Measurements from ENCODE around the gene ETS1.

The ETS1 gene, protein sequence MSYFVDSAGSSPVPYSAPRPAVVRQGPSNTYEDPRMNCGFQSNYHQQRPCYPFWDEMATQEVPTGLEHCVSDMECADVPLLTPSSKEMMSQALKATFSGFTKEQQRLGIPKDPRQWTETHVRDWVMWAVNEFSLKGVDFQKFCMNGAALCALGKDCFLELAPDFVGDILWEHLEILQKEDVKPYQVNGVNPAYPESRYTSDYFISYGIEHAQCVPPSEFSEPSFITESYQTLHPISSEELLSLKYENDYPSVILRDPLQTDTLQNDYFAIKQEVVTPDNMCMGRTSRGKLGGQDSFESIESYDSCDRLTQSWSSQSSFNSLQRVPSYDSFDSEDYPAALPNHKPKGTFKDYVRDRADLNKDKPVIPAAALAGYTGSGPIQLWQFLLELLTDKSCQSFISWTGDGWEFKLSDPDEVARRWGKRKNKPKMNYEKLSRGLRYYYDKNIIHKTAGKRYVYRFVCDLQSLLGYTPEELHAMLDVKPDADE

DNA sequence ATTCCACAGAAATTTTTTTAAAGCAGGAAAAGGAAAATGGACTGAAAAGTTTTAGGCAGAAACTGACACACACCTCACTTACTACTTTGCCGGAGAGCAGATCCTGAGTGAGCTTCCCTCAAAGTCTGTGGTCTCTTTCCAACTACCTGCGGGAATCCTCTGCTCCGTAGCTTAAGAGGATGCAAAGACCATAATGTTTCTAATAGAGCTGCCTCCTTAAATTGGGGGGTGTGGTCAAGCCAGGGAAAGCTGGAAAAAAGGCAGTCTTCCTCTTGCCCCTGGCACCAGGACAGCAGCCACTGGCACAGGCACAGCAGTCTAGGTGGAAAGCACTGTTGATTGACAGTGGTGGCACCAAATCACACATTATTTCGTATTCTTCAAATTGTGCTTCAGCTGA lies at the start of gene ETS1:
TSS of gene ETS1 (minus strand) at position 144 of the 400 bp plus-strand sequence. CDS start 14,428 bp downstream, outside the sequence.
- DNase-seq = no peak

DNA sequence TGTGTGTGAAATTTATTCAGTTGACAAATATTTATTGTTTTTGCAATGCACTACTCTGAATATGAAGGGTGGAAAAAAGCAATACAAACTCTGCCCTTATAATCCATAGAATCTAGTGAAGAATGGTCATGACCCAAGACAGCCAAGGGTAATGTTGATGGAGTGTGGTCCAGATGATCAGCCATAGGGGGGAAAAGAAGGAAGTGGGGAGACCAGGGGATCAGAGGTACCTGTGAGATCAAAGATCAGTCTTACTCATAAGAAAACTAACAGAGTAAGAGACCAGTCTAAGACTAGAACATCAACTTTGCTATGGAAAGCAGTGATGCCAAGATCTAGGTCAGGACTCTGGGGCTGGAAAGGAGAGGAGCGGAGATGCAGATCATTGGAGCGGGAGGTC lies 47.0 kb upstream of the ETS1 start:
- no peak for DNase-seq

DNA sequence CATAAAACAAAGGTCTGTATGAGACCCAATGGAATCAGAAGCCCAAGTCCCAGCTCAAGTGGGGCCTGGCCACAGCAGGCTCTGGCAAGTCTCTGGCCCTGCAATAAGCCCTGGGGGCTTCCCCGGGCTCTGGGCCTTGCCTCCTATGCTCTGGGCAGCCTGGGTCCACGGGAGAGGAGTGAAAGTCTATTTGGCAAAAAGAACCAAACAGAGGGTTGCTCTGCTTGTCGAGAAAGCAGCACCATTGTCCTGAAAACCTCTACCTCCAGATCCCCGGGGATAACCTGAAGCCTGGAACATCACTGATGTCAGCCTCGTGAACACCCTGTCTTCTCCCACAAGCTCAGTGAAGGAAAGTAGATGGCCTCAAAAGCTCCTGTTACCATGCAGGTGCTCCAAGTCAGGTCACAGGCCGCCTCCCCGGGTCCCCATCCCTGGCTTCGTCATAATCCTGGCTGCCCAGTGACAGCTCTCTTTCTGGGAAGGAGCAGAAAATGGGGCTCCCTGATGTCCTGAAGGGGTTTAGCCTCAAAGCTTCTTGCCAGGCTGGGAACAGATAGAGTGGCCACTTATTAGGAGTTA lies 46.1 kb upstream of the ETS1 start:
- DNase-seq = no peak

DNA sequence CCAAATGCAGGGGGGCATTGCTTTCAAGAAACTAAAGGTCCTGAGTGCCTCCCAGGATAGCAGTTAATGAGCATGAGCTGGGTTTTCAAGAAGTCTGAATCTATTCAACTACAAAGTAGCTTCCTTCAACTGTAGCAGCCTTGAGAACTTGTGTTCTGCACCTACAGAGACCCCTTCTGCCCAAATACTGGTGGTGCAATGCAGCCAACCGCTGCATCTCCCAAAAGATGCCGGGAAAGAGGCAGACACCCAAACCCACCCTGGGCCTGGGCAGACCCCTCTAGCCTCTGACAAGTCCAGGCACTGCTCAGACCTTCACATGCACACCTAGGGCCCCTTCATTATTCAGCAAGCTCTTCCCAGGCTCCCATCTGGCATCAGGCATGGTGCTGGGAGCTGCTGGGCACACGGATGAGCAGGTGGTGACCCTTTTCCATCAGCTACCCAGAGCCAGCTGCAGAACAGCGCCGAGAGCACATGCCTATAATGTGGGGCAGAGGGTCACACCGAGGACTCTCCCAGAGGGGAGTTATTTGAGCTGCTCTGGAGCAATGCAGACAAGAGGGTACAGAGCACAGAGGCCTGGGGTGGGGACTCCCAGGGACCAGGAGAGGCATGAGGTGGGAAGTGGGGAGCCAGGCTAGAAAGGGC lies 44.9 kb upstream of the ETS1 start:
- DNase-seq = peak; percentile 63

DNA sequence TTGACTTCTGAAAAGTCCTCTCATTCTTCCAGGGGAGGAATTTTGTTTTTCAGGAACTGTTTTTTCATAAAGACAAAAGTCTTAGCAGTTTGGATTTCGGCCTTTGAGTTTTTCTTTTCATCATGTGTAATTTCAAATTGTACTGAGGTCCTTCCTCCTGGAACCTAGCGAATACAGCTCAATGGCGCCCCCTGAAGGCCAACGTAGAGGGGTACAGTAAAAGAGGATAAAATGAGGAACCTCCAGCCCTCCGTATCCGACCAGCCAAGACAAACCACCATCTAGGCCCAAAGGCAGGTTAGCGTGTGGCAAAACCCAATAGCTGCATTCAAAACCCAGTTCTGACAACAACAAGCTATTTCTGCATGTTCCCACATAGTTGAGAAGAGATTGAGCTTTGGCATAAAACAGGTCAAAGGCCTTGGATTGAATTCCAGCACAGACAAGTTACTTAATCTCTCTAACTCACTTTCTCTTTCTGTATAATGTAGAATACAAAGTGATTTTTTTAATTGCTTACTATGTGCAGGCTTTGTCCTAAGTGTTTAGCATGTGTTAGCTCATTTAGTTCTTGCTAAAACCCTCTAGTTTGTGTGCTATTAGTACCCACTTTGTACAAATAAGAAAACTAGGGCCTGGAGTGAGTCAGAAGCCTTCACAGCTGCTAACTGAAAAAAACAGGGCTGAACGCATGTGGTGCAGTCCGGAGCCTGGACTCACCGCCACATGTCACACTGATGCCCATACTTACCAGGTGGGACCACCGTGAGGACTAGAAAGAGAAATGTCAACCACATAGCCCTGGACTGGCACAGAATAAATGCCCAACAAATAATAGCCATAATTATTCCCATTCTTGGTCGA lies 43.2 kb upstream of the ETS1 start:
- peak; percentile 81 for DNase-seq

DNA sequence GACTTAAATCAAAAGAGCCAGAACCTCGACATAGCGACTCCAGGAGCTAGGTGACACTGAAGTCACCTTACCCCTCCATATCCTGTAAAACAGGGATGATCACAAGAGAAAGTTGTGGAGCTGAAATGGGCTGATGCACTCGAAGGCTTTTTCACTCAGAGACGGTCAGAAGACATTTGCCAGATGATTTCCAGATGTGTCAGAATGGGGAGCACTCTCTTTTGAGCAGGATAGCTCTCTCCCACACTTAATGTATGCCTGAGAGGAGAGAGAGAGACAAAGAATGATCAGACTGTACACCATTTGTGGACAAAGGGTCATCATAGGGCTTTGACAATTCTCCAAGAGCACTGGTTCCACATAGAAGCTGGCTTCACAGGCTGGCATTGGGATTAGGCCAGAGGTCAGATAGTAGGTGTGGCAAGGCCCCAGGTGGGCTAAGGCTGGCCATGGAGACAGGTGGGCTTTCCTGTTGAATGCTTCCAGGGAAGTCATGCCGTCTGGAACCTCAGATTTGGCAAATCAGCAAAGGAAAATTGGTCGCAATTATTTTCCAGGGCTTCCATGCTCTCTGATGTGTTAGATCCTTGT lies 42.3 kb upstream of the ETS1 start:
- DNase-seq = no peak

DNA sequence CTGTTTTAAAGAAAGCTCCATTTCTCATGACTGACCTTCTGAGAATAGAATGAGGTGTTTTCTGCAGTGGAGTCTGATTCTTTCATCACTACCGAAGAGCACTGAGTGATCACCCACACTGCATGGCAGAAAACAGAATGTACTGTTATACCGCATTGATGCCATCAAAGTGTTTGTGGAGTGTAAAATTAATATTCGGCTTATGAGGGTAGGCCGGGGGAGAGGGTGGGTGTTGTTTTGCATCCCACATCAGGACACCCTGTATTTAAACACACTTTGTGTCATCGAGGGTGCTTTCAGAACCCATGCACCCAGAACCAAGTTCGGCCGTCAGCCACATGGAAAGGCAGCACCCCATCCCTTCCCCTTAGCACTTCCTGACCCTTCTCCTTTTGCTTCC lies 41.3 kb upstream of the ETS1 start:
- DNase-seq = no peak

DNA sequence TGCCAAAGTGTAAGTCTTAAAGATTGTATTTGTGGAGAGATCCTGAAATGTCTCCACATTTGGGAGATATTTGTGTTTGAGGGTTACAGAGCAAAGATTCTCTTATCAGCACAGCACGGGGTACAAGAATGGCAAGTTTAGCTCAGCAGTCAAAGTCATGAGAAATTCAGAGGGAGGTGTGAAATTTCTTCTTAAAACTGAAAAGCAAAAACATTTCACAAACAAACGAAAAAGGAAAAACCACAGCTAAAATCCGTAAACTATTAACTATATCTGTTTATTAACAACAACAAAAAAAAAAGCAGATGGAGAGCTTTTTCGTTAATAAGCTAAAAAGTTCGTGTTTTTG lies 40.9 kb upstream of the ETS1 start:
- DNase-seq = no peak

DNA sequence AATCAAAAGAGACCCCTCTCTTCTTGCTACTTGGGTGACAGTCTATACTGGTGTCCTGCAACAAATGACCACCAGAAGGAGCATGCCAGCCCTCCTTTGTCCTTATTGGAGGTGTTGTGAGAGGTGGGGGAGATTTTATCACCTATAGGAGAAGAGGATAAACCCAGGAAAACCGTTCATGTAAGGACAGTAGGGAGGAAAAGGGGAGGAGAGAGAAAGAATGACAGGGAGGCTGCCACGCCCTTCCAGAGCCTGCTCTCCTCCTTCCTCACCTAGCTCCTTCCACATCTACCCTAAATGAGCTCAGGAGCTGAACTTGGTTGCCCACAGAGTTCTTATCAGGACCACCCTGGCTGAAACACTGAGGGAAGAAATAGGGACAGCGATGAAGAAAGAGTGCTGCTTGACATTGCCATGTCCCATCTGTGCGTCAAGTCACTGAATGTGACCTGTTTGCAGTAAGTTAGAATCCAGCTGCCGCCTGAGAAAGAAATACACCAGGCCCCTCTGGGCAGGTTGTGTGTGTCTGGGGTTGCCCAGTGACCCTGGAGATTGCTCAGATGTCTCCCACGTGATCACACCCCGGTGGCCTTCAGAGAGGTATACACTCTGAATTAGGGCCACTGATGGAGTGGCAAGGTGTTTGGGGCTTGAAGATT lies 40.4 kb upstream of the ETS1 start:
- no peak for DNase-seq

DNA sequence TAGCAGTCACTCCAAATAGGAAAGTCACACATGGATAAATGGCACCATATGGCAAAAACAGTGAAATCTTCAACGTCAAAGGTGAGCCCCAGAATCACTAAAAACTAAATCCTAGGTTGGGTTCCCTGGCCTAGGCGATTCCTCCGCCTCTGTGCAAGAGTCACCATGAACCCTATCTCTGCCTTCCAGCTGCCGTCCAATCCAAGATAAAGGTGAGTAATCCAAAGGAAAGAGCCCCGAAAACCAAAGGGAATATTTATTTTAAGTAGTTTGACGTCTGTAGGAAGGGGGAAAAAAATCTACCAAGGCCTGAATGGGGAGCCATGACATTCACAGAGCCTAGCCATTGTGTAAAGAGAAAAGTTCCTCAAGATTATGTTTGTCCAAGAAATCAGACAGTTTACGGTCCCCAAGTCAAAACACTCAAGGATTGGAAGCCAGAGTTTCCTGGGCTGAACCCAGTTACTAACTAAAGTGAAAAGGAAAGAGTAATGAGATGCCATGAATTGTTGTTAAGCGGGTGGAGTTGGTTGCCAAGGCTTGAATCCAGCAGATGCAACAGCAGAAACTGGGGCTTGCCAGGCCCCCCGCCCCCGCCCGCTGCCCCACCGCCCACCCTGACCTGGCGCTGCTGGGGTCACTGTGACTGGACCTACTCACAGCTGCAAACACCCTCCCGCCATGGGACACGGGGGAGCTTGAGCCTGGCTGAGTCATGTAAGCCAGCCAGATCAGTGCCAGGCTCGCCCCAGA lies 39.7 kb upstream of the ETS1 start:
- DNase-seq = no peak

DNA sequence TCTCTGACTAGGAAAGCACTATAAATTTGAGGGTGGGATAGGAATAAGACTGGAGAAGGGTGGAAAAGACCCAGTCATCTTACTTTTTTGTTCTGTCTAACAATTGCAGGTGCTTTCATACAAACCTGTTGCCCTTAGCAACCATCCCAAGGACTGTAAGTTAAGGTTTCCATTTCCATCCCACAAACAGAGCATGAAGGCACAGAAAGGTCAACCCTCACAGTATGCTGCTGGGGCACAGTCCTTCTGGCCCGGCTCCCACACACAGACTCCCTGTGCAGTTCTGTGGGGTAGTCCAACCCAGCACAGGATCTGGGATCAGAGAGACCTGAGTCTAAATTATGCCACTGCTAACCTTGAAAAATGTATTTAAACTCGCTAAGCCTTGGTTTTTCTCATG lies 38.4 kb upstream of the ETS1 start:
- DNase-seq = no peak

DNA sequence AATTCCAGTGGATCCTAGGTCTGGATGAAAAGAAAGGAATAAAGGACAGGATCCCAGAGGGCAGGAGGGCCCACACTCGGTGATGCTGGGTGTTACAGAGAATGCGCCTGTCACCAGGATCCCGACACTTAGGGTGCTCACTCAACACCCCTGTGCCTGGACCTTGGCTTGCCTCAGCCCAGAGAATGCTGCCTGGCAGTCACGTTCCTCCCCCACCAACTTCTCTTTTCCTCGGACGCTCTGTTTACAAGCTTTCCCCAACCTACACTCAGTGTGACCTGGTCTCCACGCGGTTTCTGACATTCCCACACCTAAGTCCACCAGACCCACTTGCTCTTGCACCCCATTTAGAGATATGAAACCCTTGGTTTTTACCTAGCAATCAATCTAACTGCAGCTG lies 38.0 kb upstream of the ETS1 start:
- no peak for DNase-seq

DNA sequence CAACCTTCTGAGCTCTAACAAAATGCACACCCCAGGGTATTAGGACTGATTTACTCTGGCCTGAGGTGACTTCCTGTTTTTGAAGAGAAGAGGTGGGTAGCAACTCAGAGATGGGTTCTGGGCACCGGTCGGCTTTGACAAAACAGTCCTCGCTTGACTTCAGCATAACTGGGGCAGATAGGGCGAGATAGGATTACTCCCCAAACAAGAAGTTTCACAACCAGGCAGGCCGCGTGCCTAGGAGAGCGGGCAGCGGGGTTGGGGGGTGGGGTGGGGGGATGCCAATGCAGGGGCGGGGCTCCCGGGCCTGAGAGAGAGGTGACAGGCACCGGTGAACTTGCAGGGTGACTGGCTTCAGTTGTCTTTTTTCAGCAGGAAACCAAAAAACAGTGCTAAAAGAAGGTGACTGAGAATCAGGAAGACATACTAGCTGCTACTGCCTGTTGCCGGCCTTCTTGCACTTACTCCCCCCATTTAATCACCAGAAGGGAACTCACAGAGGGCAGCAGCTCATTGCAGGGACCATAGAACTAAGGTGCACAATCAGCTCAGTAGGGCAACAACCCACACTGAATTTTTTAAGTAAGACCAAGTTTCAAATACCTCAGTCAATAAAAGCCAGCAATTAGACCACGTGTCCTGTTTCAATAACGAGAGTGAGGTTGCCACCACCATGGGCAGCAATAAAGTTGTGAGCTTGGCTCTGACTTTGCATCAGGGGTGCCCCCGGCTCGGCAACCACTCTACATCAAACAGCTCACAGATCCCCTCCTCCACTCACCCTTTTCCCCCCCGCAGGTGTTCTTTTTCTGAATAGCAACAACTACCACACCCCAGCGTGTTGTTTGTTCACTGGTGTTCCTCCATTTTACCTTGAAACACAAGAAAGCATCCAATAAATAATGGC lies 37.2 kb upstream of the ETS1 start:
- DNase-seq = no peak

DNA sequence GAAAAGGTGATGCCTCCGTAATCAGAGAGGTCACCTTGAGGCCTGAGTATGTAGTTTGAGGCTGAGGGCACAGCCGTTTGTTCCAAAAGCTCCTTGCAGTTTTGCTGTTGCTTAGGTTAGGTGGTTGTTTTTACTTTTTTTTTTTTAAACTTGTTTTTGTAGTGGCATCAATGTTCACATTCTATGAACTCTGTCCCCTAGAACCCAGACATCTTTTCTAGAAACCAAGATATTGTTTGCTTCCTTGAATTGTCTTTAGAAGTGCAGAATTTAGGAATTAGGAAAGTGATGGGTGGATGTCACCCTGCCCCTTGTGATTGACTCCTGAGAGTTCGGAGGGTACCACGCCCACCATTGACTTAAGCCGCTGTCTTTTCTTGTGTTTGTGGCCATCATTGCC lies 35.7 kb upstream of the ETS1 start:
- no peak for DNase-seq

DNA sequence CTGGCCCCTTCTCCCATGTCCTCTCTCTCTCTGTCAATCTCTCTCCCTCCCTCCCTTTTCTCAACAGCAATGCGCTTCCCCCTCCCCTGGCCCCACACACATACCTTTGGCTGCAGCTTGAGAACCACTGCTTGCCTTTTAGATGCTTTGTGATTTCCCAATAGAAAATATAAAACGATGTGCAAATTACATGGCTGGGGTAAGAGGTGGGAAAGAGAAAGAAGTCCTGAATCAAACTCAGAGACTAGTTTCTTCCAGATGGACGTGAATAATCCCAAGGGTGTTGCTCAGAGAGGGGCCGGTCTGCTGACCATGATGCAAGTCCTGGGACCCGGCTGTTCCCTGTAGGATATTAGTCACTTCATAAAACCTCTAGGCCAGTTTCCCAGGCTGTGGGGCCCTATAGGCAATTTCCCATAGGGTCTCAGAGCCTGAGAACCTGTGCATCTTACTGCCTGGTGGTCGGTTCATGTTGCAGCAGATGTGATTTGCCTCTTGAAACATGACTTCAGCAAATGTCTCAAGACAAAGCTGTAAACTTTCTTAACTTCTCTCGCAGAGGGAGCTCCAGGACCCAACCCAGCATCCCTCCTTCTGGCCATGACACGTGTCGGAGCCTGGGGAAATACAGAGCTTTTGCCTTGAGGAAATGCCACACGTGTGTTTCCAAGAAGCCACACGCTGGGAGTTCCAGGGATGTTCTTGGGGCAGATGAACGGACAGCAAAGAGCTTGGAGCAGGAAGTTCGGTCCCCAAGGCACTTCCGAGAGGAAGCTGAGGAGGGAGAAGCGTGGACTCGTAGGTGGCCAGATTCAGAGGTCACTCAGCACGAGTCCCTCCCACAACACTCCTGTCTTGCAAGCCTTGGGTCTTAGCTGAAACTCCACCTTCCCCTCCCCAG lies 34.5 kb upstream of the ETS1 start:
- DNase-seq = peak; percentile 86

DNA sequence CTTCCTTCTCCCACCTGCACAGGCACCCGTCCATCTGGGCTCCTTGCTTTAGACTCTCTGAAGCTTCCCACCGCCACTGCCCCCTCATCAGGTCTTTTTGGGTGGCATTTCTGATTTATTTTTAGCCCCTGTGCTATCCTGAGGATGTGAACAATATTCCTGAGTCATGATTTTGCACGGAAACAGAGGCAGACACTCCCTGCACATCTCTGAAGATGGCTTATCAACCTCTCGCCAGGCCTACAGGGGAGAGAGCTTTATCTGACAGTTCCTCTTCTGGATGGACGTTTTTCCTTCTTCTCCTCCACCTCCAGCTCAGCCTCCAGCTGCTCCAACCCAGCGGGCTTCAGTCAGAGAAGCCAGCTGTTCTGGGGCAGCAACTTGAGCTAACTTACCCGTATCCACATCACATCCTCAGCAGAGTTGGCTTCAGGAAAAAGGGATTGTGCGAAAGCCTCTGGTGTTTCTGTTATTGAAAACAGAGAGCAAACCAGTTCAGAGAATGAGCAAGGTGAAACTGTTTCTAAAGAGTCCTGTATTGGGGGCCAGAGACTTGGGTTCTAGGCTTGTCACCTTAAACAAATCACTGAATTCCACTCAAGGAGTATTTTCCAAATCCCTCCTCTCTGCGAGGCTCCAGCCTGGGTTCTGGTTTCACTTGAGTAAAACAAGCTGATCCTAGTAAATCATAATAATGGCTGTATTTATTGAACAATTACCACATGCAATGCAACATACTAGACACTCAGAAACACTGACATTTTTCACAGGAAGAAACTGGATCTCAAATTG lies 33.1 kb upstream of the ETS1 start:
- DNase-seq = peak; percentile 35

DNA sequence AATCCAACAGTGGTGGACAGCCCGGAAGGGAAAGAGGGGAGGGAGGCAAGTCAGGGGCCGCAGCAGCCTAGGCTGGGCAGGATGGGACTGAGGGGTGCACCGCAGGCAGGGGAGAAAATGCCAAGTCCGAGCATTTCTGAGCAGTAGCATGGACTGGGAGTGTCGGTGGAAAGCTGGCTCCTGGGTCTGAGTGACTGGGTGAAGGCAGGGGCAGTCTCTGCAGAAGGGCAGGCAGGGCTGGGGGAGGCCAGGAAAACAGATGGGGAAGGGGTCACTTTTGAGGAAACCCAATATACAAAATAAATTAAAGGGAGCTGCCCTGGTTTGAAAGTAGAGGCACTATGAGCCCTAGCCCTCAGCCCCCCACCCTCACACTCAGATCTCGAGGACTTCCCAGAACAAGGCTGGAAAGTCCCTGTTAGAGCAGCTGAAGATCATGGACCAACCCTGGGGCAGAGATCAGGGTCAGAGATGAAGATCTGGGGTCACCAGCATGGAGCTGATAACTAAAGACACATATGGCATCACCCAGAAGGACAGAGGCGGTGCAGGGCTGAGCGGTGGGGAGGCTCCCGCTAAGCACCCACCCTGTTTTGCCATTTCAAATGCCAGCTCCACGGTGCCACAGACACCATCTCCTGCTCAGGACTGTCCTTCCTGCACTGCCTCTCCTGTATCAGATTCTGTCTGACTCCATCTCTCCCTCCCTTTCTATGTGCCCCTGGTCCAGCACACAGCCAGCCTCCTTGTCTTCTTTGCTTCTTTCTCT lies 32.4 kb upstream of the ETS1 start:
- no peak for DNase-seq

DNA sequence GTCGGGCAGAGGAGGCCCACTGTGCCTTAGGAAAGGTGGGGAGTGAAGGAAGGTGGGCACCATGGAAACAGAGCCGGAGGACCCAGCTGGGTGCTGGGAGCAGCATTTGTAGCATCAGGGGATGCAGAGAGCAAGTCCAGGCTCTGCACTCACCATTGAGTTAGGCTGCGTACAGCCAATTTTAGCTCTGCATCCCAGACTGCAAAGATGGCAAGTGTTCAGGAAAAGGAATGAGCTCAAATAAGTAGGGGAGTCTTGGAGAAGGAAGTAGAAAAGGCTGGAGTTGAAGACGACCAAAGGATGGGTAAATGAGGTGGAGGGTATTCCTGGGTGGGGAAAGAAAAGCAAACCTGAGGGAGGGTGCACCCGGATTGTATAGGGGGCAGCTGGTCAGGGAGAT lies 31.6 kb upstream of the ETS1 start:
- no peak for DNase-seq

Data from fibroblast of skin of right biceps (primary cell).